HEK293 (cell line): Measurements from ENCODE around the gene DOK5.

Experiments used
- CTCF ChIA-PET: fragments of 350-600 bp; formaldehyde crosslinking; extraction: SDS; loops from one replicate; lab custom pipeline; 2021; ENCODE audit warnings: antibody characterized with exemption; lab: Yijun Ruan, JAX
- POLR2A ChIA-PET: fragments of 300-600 bp; formaldehyde crosslinking; extraction: SDS; loops from one replicate; lab custom pipeline; 2020; ENCODE audit warnings: antibody characterized with exemption, inconsistent platforms; lab: Yijun Ruan, JAX
- H3K27ac ChIP-seq: fragments of 200-500 bp; sonication (Bioruptor generic); 2 replicates; pipeline ENCODE4 v1.5.1; 2014; ENCODE audit warnings: low read depth, low read length, control low read depth, inconsistent platforms; ENCODE audit errors: extremely low read depth
- H3K36me3 ChIP-seq, 2 experiments: fragments of 200-500 bp in 1 of 2; sonication (Bioruptor generic) in 1 of 2; 1 replicate in 1 of 2; 2 replicates in 1 of 2; pipeline ENCODE4 v1.5.1; 2014 to 2017; ENCODE audit warnings: inconsistent platforms in 2 of 2, low read length in 2 of 2; ENCODE audit not compliant: control insufficient read depth in 2 of 2, insufficient read depth in 1 of 2
- H3K4me1 ChIP-seq: fragments of 200-500 bp; sonication (Bioruptor generic); 2 replicates; pipeline ENCODE4 v1.5.1; 2014; ENCODE audit warnings: mild to moderate bottlenecking, low read length, inconsistent platforms; ENCODE audit not compliant: control insufficient read depth, insufficient read depth
- H3K4me3 ChIP-seq: 2 replicates; pipeline ENCODE4 v1.5.1; 2011; ENCODE audit warnings: low read depth, mild to moderate bottlenecking, control low read depth, low read length, moderate library complexity
- H3K9me3 ChIP-seq: fragments of 200-500 bp; sonication (Bioruptor generic); 2 replicates; pipeline ENCODE4 v1.5.1; 2014; ENCODE audit warnings: low read depth, low read length, inconsistent platforms; ENCODE audit not compliant: control insufficient read depth, insufficient read depth
- BCL11A ChIP-seq: fragments of 450-650 bp; formaldehyde crosslinking; IDR thresholded peaks from 2 replicates; pipeline ENCODE4 v1.5.1; 2016; ENCODE audit warnings: low read depth, missing biosample characterization, missing genetic modification characterization
- RBAK ChIP-seq: fragments of 450-650 bp; formaldehyde crosslinking; IDR thresholded peaks from 2 replicates; pipeline ENCODE4 v1.5.1; 2016; ENCODE audit warnings: missing biosample characterization, missing genetic modification characterization
- SALL2 ChIP-seq: fragments of 450-650 bp; formaldehyde crosslinking; IDR thresholded peaks from 2 replicates; pipeline ENCODE4 v1.5.0; 2017; ENCODE audit warnings: missing biosample characterization, mild to moderate bottlenecking, missing genetic modification characterization, borderline replicate concordance
- SP7 ChIP-seq: fragments of 450-650 bp; formaldehyde crosslinking; IDR thresholded peaks from 2 replicates; pipeline ENCODE4 v1.5.1; 2016; ENCODE audit warnings: missing biosample characterization, missing genetic modification characterization
- TRIM28 ChIP-seq: IDR thresholded peaks from 2 replicates; pipeline ENCODE4 v1.6.1; 2011; ENCODE audit warnings: low read length, control low read depth, borderline replicate concordance
- YY2 ChIP-seq: fragments of 450-650 bp; formaldehyde crosslinking; IDR thresholded peaks from 2 replicates; pipeline ENCODE4 v1.5.1; 2016; ENCODE audit warnings: missing biosample characterization, missing genetic modification characterization
- ZNF114 ChIP-seq: fragments of 450-650 bp; formaldehyde crosslinking; IDR thresholded peaks from 2 replicates; pipeline ENCODE4 v1.5.0; 2017; ENCODE audit warnings: missing biosample characterization, missing genetic modification characterization
- ZNF121 ChIP-seq: fragments of 450-650 bp; formaldehyde crosslinking; IDR thresholded peaks from 2 replicates; pipeline ENCODE4 v1.5.1; 2016; ENCODE audit warnings: missing biosample characterization, missing genetic modification characterization
- ZNF155 ChIP-seq: fragments of 450-650 bp; formaldehyde crosslinking; IDR thresholded peaks from 2 replicates; pipeline ENCODE4 v1.5.1; 2016; ENCODE audit warnings: missing biosample characterization, missing genetic modification characterization
- ZNF16 ChIP-seq: fragments of 450-650 bp; formaldehyde crosslinking; IDR thresholded peaks from 2 replicates; pipeline ENCODE4 v1.5.1; 2016; ENCODE audit warnings: low read depth, missing biosample characterization, missing genetic modification characterization
- ZNF184 ChIP-seq: fragments of 450-650 bp; IDR thresholded peaks from 2 replicates; pipeline ENCODE4 v1.5.1; 2018; ENCODE audit warnings: missing biosample characterization, mild to moderate bottlenecking, missing genetic modification characterization
- ZNF416 ChIP-seq: fragments of 450-650 bp; formaldehyde crosslinking; IDR thresholded peaks from 2 replicates; pipeline ENCODE4 v1.5.1; 2016; ENCODE audit warnings: missing biosample characterization, missing genetic modification characterization
- ZNF48 ChIP-seq: fragments of 450-650 bp; formaldehyde crosslinking; IDR thresholded peaks from 2 replicates; pipeline ENCODE4 v1.5.1; 2016; ENCODE audit warnings: missing biosample characterization, missing genetic modification characterization
- ZXDB ChIP-seq: fragments of 450-650 bp; formaldehyde crosslinking; IDR thresholded peaks from 2 replicates; pipeline ENCODE4 v1.5.1; 2016; ENCODE audit warnings: missing biosample characterization, missing genetic modification characterization
- TF ChIP-seq, protein P1 (sequence below): fragments of 450-650 bp; formaldehyde crosslinking; IDR thresholded peaks from 2 replicates; pipeline ENCODE4 v1.5.1; 2016; ENCODE audit warnings: missing biosample characterization, missing genetic modification characterization
- TF ChIP-seq, protein P2 (sequence below): fragments of 450-650 bp; formaldehyde crosslinking; IDR thresholded peaks from 2 replicates; pipeline ENCODE4 v1.5.1; 2016; ENCODE audit warnings: missing biosample characterization, missing genetic modification characterization, borderline replicate concordance
- TF ChIP-seq, protein P3 (sequence below): fragments of 450-650 bp; formaldehyde crosslinking; IDR thresholded peaks from 2 replicates; pipeline ENCODE4 v1.5.1; 2016; ENCODE audit warnings: missing biosample characterization, missing genetic modification characterization
- TF ChIP-seq, protein P4 (sequence below): fragments of 450-650 bp; formaldehyde crosslinking; IDR thresholded peaks from 2 replicates; pipeline ENCODE4 v1.5.1; 2017; ENCODE audit warnings: missing biosample characterization, mild to moderate bottlenecking, missing genetic modification characterization, moderate library complexity

The DOK5 gene

DNA sequence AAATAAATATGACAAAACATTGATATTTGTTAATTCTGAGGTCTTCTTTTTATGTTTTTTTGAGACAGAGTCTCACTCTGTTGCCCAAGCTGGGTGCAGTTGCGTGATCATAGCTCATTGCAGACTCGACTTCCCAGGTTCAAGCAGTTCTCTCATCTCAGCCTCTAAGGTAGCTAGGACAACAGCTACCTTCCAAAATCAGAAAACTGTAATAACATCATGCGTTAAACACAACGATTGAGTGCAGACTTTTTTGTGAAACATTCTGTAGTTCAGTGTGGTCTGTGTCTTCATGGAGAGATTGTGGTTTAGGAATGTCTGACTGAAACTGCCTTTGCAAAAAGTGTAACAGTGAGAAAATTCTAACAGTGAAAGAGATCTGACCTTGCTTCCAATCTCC, 16.1 kb upstream of the DOK5 start:
- H3K4me1 ChIP-seq = no peaks in the 10 kb centered on the region
- no peak overlapping the region for H3K4me3 ChIP-seq
- H3K27ac ChIP-seq = no peak overlapping the region
- ChIA-PET POLR2A (no interaction called here), CTCF (no interaction called here)
- H3K9me3 ChIP-seq = no peaks in the 10 kb centered on the region
- TF ChIP-seq ZXDB = no peak
- H3K36me3 ChIP-seq = no peaks in the 10 kb centered on the region

DNA sequence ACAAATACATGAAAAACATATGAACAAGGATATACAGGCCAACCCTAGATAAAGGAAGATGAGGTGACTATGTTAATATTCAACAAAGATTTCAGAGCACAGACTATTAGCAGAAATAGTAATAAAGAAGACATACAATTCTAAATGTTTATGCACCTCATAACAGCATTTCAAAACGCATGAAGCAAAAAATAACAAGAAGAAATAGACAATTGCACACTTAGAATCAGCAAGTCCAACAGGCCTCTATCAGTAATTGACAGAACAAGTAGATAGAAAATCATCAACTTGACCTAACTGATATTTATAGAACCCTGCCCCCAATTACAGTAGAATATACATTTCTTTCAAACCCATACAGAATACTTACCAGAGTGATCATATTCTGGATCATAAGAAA, 11.4 kb upstream of the DOK5 start:
- Histone ChIP-seq H3K36me3 (no peaks in the 10 kb centered on the region), H3K9me3 (no peaks in the 10 kb centered on the region), H3K4me1 (no peaks in the 10 kb centered on the region), H3K27ac (no peak overlapping the region), H3K4me3 (no peak overlapping the region)
- TF ChIP-seq, protein P1, sequence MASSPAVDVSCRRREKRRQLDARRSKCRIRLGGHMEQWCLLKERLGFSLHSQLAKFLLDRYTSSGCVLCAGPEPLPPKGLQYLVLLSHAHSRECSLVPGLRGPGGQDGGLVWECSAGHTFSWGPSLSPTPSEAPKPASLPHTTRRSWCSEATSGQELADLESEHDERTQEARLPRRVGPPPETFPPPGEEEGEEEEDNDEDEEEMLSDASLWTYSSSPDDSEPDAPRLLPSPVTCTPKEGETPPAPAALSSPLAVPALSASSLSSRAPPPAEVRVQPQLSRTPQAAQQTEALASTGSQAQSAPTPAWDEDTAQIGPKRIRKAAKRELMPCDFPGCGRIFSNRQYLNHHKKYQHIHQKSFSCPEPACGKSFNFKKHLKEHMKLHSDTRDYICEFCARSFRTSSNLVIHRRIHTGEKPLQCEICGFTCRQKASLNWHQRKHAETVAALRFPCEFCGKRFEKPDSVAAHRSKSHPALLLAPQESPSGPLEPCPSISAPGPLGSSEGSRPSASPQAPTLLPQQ (tag by site-specific recombination) = no peak
- TF ChIP-seq SALL2 (no peak), ZNF184 (tag by site-specific recombination) (no peak), ZNF121 (tag by site-specific recombination) (no peak), ZNF416 (tag by site-specific recombination) (no peak), SP7 (no peak), ZNF16 (tag by site-specific recombination) (no peak), TRIM28 (no peak), YY2 (tag by site-specific recombination) (no peak), RBAK (tag by site-specific recombination) (no peak), BCL11A (tag by site-specific recombination) (no peak), ZNF155 (tag by site-specific recombination) (no peak), ZNF48 (tag by site-specific recombination) (no peak), ZNF114 (tag by site-specific recombination) (no peak)
- TF ChIP-seq, protein P2, sequence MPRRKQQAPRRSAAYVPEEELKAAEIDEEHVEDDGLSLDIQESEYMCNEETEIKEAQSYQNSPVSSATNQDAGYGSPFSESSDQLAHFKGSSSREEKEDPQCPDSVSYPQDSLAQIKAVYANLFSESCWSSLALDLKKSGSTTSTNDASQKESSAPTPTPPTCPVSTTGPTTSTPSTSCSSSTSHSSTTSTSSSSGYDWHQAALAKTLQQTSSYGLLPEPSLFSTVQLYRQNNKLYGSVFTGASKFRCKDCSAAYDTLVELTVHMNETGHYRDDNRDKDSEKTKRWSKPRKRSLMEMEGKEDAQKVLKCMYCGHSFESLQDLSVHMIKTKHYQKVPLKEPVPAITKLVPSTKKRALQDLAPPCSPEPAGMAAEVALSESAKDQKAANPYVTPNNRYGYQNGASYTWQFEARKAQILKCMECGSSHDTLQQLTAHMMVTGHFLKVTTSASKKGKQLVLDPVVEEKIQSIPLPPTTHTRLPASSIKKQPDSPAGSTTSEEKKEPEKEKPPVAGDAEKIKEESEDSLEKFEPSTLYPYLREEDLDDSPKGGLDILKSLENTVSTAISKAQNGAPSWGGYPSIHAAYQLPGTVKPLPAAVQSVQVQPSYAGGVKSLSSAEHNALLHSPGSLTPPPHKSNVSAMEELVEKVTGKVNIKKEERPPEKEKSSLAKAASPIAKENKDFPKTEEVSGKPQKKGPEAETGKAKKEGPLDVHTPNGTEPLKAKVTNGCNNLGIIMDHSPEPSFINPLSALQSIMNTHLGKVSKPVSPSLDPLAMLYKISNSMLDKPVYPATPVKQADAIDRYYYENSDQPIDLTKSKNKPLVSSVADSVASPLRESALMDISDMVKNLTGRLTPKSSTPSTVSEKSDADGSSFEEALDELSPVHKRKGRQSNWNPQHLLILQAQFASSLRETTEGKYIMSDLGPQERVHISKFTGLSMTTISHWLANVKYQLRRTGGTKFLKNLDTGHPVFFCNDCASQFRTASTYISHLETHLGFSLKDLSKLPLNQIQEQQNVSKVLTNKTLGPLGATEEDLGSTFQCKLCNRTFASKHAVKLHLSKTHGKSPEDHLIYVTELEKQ (tag by site-specific recombination) = no peak
- TF ChIP-seq, protein P3, sequence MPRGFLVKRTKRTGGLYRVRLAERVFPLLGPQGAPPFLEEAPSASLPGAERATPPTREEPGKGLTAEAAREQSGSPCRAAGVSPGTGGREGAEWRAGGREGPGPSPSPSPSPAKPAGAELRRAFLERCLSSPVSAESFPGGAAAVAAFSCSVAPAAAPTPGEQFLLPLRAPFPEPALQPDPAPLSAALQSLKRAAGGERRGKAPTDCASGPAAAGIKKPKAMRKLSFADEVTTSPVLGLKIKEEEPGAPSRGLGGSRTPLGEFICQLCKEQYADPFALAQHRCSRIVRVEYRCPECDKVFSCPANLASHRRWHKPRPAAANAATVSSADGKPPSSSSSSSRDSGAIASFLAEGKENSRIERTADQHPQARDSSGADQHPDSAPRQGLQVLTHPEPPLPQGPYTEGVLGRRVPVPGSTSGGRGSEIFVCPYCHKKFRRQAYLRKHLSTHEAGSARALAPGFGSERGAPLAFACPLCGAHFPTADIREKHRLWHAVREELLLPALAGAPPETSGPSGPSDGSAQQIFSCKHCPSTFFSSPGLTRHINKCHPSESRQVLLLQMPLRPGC = no peak
- TF ChIP-seq, protein P4, sequence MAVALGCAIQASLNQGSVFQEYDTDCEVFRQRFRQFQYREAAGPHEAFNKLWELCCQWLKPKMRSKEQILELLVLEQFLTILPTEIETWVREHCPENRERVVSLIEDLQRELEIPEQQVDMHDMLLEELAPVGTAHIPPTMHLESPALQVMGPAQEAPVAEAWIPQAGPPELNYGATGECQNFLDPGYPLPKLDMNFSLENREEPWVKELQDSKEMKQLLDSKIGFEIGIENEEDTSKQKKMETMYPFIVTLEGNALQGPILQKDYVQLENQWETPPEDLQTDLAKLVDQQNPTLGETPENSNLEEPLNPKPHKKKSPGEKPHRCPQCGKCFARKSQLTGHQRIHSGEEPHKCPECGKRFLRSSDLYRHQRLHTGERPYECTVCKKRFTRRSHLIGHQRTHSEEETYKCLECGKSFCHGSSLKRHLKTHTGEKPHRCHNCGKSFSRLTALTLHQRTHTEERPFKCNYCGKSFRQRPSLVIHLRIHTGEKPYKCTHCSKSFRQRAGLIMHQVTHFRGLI (tag by site-specific recombination) = no peak
- CTCF ChIA-PET = no interaction called here
- POLR2A ChIA-PET = no interaction called here
